MM.1S (cell line): ENCODE data around the gene NOXA1.

Source experiments
- CTCF ChIP-seq: fragments of 300-600 bp; sonication (generic); IDR thresholded peaks from 2 replicates; pipeline ENCODE4 v1.5.1; 2016; ENCODE audit warnings: antibody characterized with exemption, low read length, mixed read lengths
- EZH2 ChIP-seq: fragments of 300-600 bp; sonication (generic); optimal IDR thresholded peaks from 2 replicates; pipeline ENCODE3; 2017; ENCODE audit warnings: low read depth, mild to moderate bottlenecking, antibody characterized with exemption, low read length, mixed read lengths
- EZH2phosphoT487 ChIP-seq: fragments of 300-600 bp; sonication (generic); IDR thresholded peaks from 2 replicates; pipeline ENCODE4 v1.6.1; 2018; ENCODE audit warnings: antibody characterized with exemption, low read length

DNA sequence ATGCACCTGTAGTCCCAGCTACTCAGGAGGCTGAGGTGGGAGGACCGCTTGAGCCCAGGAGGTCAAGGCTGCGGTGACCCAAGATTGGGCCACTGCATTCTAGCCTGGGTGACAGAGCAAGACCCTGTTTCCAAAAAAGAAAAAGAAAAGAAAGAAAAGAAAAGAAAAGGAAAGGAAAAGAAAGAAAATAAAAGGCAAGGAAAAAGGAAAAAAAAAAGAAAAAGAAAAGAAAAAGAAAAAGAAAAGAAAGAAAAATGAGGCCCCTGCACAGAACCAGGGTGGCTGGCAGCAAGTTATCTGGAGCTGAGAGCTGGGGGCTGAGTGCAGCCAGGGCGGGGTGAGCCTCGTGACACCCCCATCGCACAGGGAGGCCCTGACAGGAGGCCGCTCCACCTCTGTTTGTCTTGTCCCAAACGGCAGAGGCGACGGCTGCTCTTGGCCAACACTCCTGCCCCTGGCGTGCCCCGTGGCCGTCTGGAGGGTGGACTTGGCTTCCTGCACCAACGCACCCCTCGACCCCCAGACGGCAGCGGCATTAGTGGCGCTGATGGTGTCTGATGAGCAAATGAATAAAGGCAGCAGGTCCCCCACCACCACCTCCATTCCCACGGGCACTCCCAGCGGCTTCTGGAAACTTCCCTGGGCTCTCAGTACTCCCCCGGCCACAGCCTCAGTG lies 17.0 kb upstream of the NOXA1 start:
- TF ChIP-seq CTCF: no peak
- no peak for TF ChIP-seq EZH2phosphoT487
- no peak for TF ChIP-seq EZH2
